K562 (cell line): ENCODE measurements around the gene RAB5A. TPM values are rescaled to one million over a fixed set of nuclear protein-coding genes. Genes with fewer than 3 reads are reported as not detected.

Experiments used
- ATAC-seq: fragments of 200-7000 bp; cut with Tn5 transposase; 3 replicates; pipeline ENCODE4 v1.9.1; 2020; ENCODE audit warnings: moderate library complexity
- BruUV-seq: library from RNA; stranded (reverse); fragments of 400-500 nt; replicated peaks from 2 replicates; lab custom pipeline; 2021; lab: Mats Ljungman, UMichigan
- CTCF ChIA-PET: fragments of 300-600 bp; formaldehyde crosslinking; extraction: SDS; loops from one replicate; lab custom pipeline; 2021; ENCODE audit warnings: low intra/inter-chr PET ratio; lab: Yijun Ruan, JAX
- POLR2A ChIA-PET: fragments of 300-600, 350-650 bp; sonication (Branson Sonifier 250); formaldehyde crosslinking; extraction: SDS; loops from one replicate; lab custom pipeline; 2021; ENCODE audit warnings: antibody characterized with exemption, inconsistent platforms; lab: Yijun Ruan, JAX
- DNase-seq, 4 experiments: peaks; one replicate each; pipeline versions ENCODE4 v3.0.0 to v3.0.0-alpha.2; 2011 to 2018; ENCODE audit warnings: low spot score in 3 of 4, mixed read lengths in 3 of 4; ENCODE audit errors: extremely low read depth in 1 of 4
- FAIRE-seq: peaks from 2 replicates; lab custom pipeline; 2011; peaks lifted over from hg19 to GRCh38; lab: Jason Lieb, UNC
- H2AFZ ChIP-seq: 2 replicates; pipeline ENCODE4 v1.6.0; 2011; ENCODE audit warnings: low read depth, low read length, control low read depth, inconsistent platforms
- H3K27ac ChIP-seq: fragments of 200-600 bp; 3 replicates; pipeline ENCODE4 v1.8.0; 2011; ENCODE audit warnings: low read depth, mild to moderate bottlenecking, control low read depth, inconsistent platforms, low read length, moderate library complexity, mixed read lengths; ENCODE audit errors: extremely low read depth
- H3K27me3 ChIP-seq, 2 experiments: fragments of 300-600 bp in 1 of 2; 2 replicates in 1 of 2; 3 replicates in 1 of 2; pipeline versions ENCODE4 v1.6.0 to v1.8.0; 2011; ENCODE audit warnings: inconsistent platforms in 2 of 2, low read length in 2 of 2, mild to moderate bottlenecking in 1 of 2, mixed read lengths in 1 of 2, moderate library complexity in 1 of 2; ENCODE audit not compliant: control insufficient read depth in 2 of 2, insufficient read depth in 2 of 2
- H3K36me3 ChIP-seq: fragments of 300-600 bp; 3 replicates; pipeline ENCODE4 v1.8.0; 2011; ENCODE audit warnings: mild to moderate bottlenecking, low read length, inconsistent platforms; ENCODE audit not compliant: control insufficient read depth, insufficient read depth
- H3K4me1 ChIP-seq, 2 experiments: fragments of 200-600 bp in 1 of 2; replicated peaks in 1 of 2; 2 replicates in 1 of 2; 3 replicates in 1 of 2; pipeline versions ENCODE4 v1.5.1 to v1.8.0; 2011; ENCODE audit warnings: inconsistent platforms in 2 of 2, low read length in 2 of 2, mild to moderate bottlenecking in 1 of 2, mixed read lengths in 1 of 2, moderate library complexity in 1 of 2; ENCODE audit not compliant: control insufficient read depth in 2 of 2, insufficient read depth in 2 of 2
- H3K4me2 ChIP-seq: 2 replicates; pipeline ENCODE4 v1.6.1; 2011; ENCODE audit warnings: low read length, control low read depth, inconsistent platforms, mixed read lengths; ENCODE audit not compliant: insufficient read depth
- H3K4me3 ChIP-seq: fragments of 200-600 bp; sonication (generic), shearing (Covaris generic); 2 replicates; pipeline ENCODE4 v1.5.1; 2016; ENCODE audit warnings: control low read depth, inconsistent platforms
- H3K79me2 ChIP-seq: fragments of 200-600 bp; 3 replicates; pipeline ENCODE4 v1.8.0; 2011; ENCODE audit warnings: low read length, inconsistent platforms; ENCODE audit not compliant: control insufficient read depth, insufficient read depth
- H3K9ac ChIP-seq, 2 experiments: 2 replicates each; pipeline versions ENCODE4 v1.6.0 to v1.6.1; 2011; ENCODE audit warnings: low read depth in 2 of 2, low read length in 2 of 2, control low read depth in 1 of 2, inconsistent platforms in 1 of 2, mild to moderate bottlenecking in 1 of 2, mixed read lengths in 1 of 2; ENCODE audit not compliant: insufficient read depth in 1 of 2
- H3K9me1 ChIP-seq: one replicate; pipeline ENCODE4 v1.6.0; 2011; ENCODE audit warnings: inconsistent platforms, mild to moderate bottlenecking, low read length, moderate library complexity; ENCODE audit not compliant: control insufficient read depth, insufficient read depth
- H3K9me3 ChIP-seq: replicated peaks from 2 replicates; pipeline ENCODE4 v1.5.1; 2011; ENCODE audit warnings: low read depth, low read length, inconsistent platforms; ENCODE audit not compliant: control insufficient read depth, insufficient read depth
- H4K20me1 ChIP-seq: replicated peaks from 2 replicates; pipeline ENCODE4 v1.6.1; 2011; ENCODE audit warnings: low read length, inconsistent platforms, mixed read lengths; ENCODE audit not compliant: control insufficient read depth, insufficient read depth
- BRD9 ChIP-seq: fragments of 450-650 bp; IDR thresholded peaks from 2 replicates; pipeline ENCODE4 v1.6.1; 2018; ENCODE audit warnings: low read depth; ENCODE audit not compliant: partially characterized antibody
- CHD1 ChIP-seq: fragments of 200-600 bp; sonication (generic); IDR thresholded peaks from one replicate; pipeline ENCODE4 v1.6.1; 2012; ENCODE audit warnings: mild to moderate bottlenecking, moderate library complexity, low read length, inconsistent platforms
- FOXA1 ChIP-seq: fragments of 450-650 bp; IDR thresholded peaks from 2 replicates; pipeline ENCODE4 v1.6.1; 2016; ENCODE audit warnings: mild to moderate bottlenecking, borderline replicate concordance
- FUS ChIP-seq: fragments of 200-400 bp; formaldehyde crosslinking; optimal IDR thresholded peaks from 2 replicates; pipeline ENCODE3; 2017; ENCODE audit warnings: low read depth, low read length
- MLLT1 ChIP-seq, 2 experiments: fragments of 450-650 bp; IDR thresholded peaks; 2 replicates each; pipeline ENCODE4 v1.6.1; 2016
- NCOR1 ChIP-seq: fragments of 450-650 bp; IDR thresholded peaks from 2 replicates; pipeline ENCODE4 v1.6.1; 2016; ENCODE audit warnings: mild to moderate bottlenecking, moderate library complexity
- SMAD3 ChIP-seq: fragments of 450-650 bp; formaldehyde crosslinking; conservative IDR thresholded peaks from 2 replicates; pipeline ENCODE4 v1.4.0; 2020; ENCODE audit warnings: mild to moderate bottlenecking
- SMARCB1 ChIP-seq: IDR thresholded peaks from 2 replicates; pipeline ENCODE4 v1.6.1; 2011; ENCODE audit warnings: improper control_type of control experiment, low read depth; ENCODE audit not compliant: insufficient read length
- SMARCE1 ChIP-seq: fragments of 450-650 bp; IDR thresholded peaks from 2 replicates; pipeline ENCODE4 v1.7.1; 2016; ENCODE audit warnings: mild to moderate bottlenecking
- ZNF282 ChIP-seq: sonication (generic); formaldehyde crosslinking; IDR thresholded peaks from 2 replicates; pipeline ENCODE4 v1.8.1; 2023; ENCODE audit warnings: missing genetic modification reagents
- ZNF41 ChIP-seq: fragments of 250-450 bp; sonication (Bioruptor Pico); conservative IDR thresholded peaks from 2 replicates; pipeline ENCODE4 v1.4.0; 2020; ENCODE audit warnings: mild to moderate bottlenecking
- ZNF668 ChIP-seq: fragments of 250-450 bp; sonication (Bioruptor Pico); IDR thresholded peaks from 2 replicates; pipeline ENCODE4 v1.8.0; 2022; ENCODE audit warnings: mild to moderate bottlenecking, inconsistent platforms
- ZNF785 ChIP-seq: fragments of 250-450 bp; sonication (Bioruptor Pico); IDR thresholded peaks from 2 replicates; pipeline ENCODE4 v1.4.0; 2020; ENCODE audit warnings: mild to moderate bottlenecking
- WGBS: fragments of 100-300 bp; shearing (Covaris generic); methylation state at CpG from one replicate; pipeline ENCODE4 v1.1.6; 2016; ENCODE audit warnings: low coverage, mixed read lengths; ENCODE audit not compliant: insufficient coverage; ENCODE audit errors: missing lambda C conversion rate; 5-methylcytosine and 5-hydroxymethylcytosine counted together
- in situ Hi-C: fragments of 300-500 bp; cut with MboI; formaldehyde crosslinking; loops from 4 replicates; pipeline ENCODE4 v1.15.0; 2018; ENCODE audit warnings: inconsistent platforms, mixed read lengths
- intact Hi-C: fragments of 100-400 bp; cut with micrococcal nuclease; formaldehyde crosslinking; loops from 2 replicates; pipeline ENCODE4 v1.14.2; 2022
- polyA plus RNA-seq, 8 experiments: library from polyadenylated mRNA; depleted of rRNA in 4 of 8; stranded (reverse) in 5 of 8; unstranded in 3 of 8; fragments of >200 nt; fragmentation: Nextera tagmentation in 2 of 8; fragmentation: Illumina TruSeq in 1 of 8; extraction: Ambion mirVana in 2 of 8; extraction: Trizol in 1 of 8; gene quantifications; 2 replicates each; pipeline versions ENCODE4 v1.2.1 to v1.2.3, GENCODE V29; 2011 to 2014; ENCODE audit warnings: inconsistent platforms in 1 of 8, missing spikeins in 1 of 8
- total RNA-seq, 7 experiments: library from RNA; depleted of rRNA in 6 of 7; stranded (reverse); fragments of >200 nt in 6 of 7; fragmentation: Illumina TruSeq in 2 of 7; extraction: Trizol in 2 of 7; gene quantifications; 2 replicates each; pipeline versions ENCODE4 v1.2.1 to v1.2.3, GENCODE V29; 2011 to 2021; ENCODE audit warnings: low replicate concordance in 1 of 7

The RAB5A gene
- total and polyA plus RNA-seq, 9 of the 15 experiments (the other 6 are each of a cell fraction or from before 2014, with no cell fraction given), result 28.3 to 64.2 (median 49.0) TPM

- no peak overlapping the region for H3K4me2 ChIP-seq
- TF ChIP-seq FOXA1 (no peak), ZNF41 (CRISPR knock-in tag) (no peak), NCOR1 (no peak), SMARCE1 (no peak), FUS (no peak), MLLT1 (IDR thresholded peaks at IDR 0.05) (no peak), ZNF282 (CRISPR knock-in tag) (no peak), CHD1 (no peak), SMARCB1 (no peak), BRD9 (no peak), ZNF785 (no peak), ZNF668 (CRISPR knock-in tag) (no peak), SMAD3 (CRISPR knock-in tag) (no peak)
- CTCF ChIA-PET, result no interaction called here
- no peak overlapping the region for H3K4me3 ChIP-seq
- H3K27me3 ChIP-seq, result no peaks in the 10 kb centered on the region
- DNase-seq (no peak), ATAC-seq (no peak), FAIRE-seq (no peak)
- H3K27ac ChIP-seq, result no peak overlapping the region
- POLR2A ChIA-PET, result interaction anchor here (0.5 to 1.4 kb wide), 3 partner anchors 9 to 41 kb away, joined by 3 to 6 read pairs (median 3); no protein-coding TSS in a partner anchor
- no peaks in the 10 kb centered on the region for H3K79me2 ChIP-seq
- no peaks in the 10 kb centered on the region for H4K20me1 ChIP-seq
- intact Hi-C loops, result loop anchor here (5.0 kb wide), 1 partner anchor 43 kb away; no protein-coding TSS in a partner anchor
- H3K36me3 ChIP-seq, result no peaks in the 10 kb centered on the region
- no peaks in the 10 kb centered on the region for H3K9me3 ChIP-seq
- BruUV-seq, result no TSS peak
- in situ Hi-C loops, result no loop called here
- H2AFZ ChIP-seq, result no peak overlapping the region
- no peak overlapping the region for H3K9ac ChIP-seq
- H3K9me1 ChIP-seq, result no peaks in the 10 kb centered on the region
- H3K4me1 ChIP-seq, result no peaks in the 10 kb centered on the region
- WGBS, result 21% methylated on average over 2 of the region's 2 CpGs
These were observed 47.9 kb downstream of the RAB5A start for GRCh38 chr3:19994796-19995195.
